ENCODE data around the gene USP54.

Gene USP54

GRCh38 chr10:73467206-73467605 is 123.9 kb downstream of the USP54 start:
- no peak for DNase-seq (ENCODE audit: low spot score)

- no peak for DNase-seq (ENCODE audit: low spot score)
These were observed 125.0 kb downstream of the USP54 start for GRCh38 chr10:73465978-73466726.

- no peak for DNase-seq (ENCODE audit: low spot score)
These were observed 130.2 kb downstream of the USP54 start for GRCh38 chr10:73460897-73461296.

GRCh38 chr10:73459683-73460314 is 131.3 kb downstream of the USP54 start:
- no peak for DNase-seq (ENCODE audit: low spot score)

GRCh38 chr10:73456187-73456890 is 134.8 kb downstream of the USP54 start:
- no peak for DNase-seq (ENCODE audit: low spot score)

- no peak for DNase-seq (ENCODE audit: low spot score)
These were observed 142.0 kb downstream of the USP54 start for GRCh38 chr10:73449113-73449512.

GRCh38 chr10:73448384-73448783 is 142.8 kb downstream of the USP54 start:
- DNase-seq (ENCODE audit: low spot score), result no peak

Measured in globus pallidus (tissue), 1 donor.